Measurements from ENCODE around the gene PALM2AKAP2.

The PALM2AKAP2 gene

DNA sequence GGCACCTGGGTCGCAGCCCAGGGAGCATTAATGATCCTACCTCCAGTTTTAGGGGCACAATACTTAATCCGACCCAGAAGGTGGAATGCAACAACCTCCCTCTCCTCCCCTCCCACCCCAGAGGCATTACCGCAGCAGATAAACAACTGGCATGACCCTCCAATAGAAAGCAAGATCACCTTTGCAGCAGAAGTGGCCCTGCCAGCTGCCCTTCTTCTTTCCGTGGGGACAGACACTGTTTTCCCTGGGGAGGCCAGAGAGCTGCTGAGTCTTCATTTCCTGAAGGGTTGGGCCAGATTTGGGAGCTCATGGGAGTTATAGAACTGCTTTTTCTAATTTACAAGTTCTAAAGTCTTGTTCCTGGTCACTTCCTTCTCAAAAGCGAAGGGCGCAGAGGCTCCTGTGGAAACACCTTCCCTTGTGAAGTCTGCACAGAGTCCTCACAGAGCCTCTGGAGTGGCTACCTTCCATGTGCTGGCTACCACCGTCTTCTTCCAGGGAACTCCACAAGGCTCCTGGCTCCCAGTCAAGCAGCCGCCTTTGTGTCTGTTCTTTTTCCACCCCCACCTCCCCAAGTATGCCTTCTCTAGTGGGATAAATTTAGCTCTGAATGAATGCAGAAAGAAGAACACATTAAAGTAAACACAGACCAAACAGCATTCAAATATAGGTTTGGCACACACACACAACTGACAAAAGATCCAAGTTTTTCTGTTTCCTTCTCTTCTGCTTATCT is 8.0 kb upstream of the PALM2AKAP2 start:
- DNase-seq (ENCODE audit: low spot score), result no peak

DNA sequence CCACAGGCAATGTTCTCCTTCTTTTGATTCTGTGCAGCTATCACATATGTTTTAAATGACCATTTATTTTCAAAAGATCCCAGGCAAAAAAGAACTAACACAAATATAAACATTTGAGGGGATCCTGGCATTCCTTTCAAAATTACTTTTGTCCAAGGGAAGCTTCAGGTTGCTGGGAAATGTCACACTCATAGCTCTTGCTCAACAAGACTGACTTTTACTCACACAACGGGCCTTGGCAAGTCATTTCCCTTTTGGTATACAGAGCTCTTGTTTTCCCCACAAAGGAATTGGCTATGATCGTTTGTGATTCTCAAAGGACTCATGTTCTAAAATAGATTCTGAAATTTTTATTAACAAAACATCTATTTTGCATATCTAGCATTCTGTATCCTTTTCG is 4.5 kb upstream of the PALM2AKAP2 start:
- DNase-seq (ENCODE audit: low spot score), result no peak

DNA sequence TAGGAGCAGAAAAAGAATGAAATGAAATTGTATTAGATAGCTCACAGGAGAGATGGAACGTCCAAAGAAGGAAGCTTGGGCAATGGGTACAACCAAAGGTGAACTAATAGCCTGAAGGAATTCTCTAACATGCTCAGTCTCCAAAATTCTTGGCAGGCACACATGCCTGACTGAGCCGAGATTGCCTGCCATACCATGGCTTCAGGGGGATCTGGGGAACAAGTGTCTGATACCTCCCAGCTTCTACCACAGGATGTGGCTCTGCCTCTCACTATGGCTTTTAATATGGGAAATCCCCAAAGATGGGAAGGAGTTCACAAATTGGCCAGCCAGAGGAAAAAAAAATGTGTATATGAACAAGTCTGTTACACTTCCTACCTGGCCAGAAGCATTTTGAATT is 3.6 kb upstream of the PALM2AKAP2 start:
- DNase-seq (ENCODE audit: low spot score), result peak; percentile 9

GRCh38 chr9:109780453-109781033 is 545 bp downstream of the PALM2AKAP2 start:
- DNase-seq (ENCODE audit: low spot score), result peak; percentile 12

- DNase-seq (ENCODE audit: low spot score), result no peak
Measured at GRCh38 chr9:109781086-109781485, 1.1 kb downstream of the PALM2AKAP2 start.

DNA sequence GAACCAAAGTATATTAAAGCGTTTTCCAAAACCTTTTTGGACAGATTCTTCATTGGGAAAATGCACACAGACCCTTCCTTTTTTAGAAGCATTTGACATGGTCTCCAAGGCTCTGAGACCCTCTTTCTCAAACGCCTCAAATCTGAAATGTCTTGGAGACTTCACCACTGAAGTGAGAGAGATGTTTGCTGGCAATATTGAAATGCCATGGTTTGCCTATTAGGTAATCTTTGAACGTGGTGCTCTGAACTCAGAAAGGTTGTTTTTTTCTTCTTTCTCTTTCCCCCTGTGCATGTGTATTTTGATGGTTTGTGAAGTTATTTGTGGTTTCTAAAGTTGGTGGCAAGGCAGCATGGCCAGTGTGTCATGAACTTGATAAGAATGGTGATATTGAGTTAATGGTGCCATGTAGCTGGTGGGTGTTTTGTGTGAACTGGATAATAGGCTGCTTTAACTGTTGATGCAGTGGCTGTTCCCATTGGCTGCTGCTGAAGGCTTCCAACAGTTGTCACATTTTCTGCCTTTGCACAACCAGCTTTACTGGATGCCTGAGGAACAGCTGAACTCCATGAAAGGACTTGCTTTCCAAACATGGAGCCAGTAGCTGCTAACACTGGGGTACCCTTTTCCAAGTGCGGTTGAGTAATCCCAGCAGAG is 1.7 kb downstream of the PALM2AKAP2 start:
- no peak for DNase-seq (ENCODE audit: low spot score)

DNA sequence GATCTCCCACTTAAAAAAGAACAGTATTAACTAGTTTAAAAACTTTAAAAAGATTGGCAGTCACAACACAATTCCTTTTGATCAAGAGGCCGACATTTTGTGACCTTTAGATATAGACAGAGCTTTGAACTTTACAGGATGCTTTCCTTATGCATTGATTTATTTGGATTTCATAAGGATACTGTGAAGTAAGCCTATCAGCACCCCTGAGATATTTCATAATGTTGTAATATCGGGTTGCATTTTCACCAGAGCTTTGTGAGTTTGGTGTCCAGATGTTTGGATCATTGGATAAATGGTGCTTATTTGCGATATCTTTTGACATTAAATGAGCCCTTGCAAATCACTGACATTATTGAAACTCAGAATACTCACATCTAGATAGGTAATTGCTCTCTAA is 7.7 kb downstream of the PALM2AKAP2 start:
- no peak for DNase-seq (ENCODE audit: low spot score)

DNA sequence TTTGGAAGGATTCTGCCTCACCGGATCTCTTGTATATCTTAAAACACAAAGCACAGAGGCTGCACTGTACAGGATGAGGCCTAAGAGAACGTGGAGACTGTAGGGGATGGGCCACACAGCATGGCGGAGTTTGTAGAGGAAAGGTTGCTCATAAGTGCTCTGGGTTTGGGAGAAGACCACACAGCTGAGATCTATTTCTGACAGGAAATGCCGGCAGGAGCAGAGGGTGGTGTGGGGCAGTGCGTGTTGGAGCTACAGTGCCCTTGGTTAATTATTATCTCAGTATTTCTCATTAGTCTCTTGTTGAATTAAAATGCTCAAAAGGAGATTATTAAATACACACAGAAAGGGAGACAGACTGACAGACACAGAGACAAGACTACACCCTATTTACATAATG is 9.6 kb downstream of the PALM2AKAP2 start:
- DNase-seq (ENCODE audit: low spot score), result peak; percentile 47

DNA sequence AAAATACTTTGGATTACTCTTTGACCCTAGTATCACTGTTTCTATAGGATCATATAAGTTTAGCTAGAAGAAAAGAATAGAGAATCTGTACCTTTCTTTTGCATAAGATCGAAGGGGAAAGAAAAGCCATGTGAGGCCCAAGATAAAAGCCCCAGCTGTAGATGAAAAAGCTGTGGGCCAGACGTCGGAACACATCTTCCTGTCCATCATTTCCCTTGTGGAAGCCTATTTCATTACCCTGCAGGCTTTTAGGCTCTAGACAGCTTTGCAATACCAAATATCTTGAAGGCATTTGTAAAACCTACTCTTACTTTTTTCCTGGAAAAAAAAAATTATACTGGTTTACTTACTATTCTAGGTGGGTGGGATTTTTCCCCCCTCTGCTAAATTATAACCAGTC is 10.0 kb downstream of the PALM2AKAP2 start:
- no peak for DNase-seq (ENCODE audit: low spot score)

DNA sequence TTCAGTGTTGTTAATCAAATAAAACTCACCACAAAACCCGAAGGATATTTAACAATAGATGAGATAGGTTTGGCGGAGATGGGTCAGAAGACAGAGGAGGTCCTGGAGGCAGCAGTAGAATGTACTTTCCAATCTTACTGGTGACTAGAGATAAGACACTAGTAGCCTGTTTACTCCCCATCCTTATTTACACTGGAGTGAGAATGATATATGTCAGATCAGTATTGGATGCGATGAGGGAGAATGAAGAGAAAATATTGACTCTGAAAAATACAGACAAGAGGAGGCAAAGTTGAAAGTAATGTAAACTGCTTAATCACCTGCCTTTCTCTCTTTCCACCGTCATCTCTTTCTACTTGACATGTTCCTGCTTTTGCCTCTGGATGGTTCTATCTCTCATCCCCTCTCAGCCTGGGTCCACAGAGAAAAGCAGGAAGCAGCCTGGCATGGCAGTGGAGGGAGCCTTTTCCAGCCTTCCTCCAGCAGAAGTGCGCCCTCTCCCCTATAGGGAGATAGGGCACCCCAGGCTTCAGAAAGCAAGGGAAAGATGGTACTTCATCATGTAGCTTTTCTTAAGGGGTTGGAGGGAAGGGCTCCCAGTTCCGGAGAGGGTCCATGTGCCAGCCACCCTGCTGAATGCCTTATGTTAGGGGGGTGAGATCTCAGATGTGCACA is 11.1 kb downstream of the PALM2AKAP2 start:
- no peak for DNase-seq (ENCODE audit: low spot score)

- DNase-seq (ENCODE audit: low spot score), result no peak
Measured at GRCh38 chr9:109791747-109792146, 11.7 kb downstream of the PALM2AKAP2 start.

DNA sequence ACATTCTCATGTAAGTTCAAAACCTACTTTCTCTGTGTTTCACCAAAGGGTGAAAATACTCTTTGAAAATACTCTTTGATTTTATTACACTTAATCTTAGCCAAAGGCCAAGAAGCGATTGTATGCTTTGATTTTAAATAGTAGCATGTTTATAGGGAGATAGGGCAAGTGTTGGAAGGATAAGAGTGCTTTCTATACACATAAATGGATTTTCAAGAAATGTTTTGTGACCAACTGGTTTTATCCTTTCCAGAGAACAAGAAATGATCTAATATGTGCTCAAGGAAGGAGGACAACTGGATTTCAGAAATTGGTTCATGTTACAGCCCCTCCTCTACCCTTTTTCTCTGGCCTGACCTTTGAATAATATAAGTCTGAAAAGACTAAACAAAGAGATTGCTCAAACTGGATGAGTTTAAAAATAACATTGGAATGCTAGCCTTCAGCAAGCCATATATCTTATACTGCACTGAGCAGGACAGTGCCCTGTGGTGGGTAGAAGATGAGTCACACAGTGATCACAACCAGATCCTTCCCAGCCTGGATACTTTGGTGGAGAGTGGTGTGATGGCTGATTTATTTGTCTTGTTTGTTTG is 13.1 kb downstream of the PALM2AKAP2 start:
- peak; percentile 76 for DNase-seq (ENCODE audit: low spot score)

DNA sequence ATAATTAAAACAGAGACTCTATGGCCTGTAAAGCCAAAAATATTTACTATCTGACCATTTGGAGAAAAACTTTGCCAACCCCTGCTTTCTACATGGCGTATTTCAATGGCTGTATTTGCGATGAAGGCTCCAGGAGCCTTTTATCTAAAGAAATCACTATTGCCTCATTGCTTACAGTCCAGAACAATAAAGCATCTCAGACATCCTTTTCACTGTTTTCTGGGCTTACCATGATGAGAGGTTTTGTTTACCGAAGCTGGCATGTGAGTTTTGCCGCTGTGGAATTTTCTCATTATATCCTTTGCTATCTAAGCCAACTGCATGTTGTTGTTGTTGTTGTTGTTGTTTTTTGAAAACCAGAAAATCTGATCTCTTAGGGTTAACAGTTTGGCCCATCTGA is 13.9 kb downstream of the PALM2AKAP2 start:
- DNase-seq (ENCODE audit: low spot score), result no peak

DNA sequence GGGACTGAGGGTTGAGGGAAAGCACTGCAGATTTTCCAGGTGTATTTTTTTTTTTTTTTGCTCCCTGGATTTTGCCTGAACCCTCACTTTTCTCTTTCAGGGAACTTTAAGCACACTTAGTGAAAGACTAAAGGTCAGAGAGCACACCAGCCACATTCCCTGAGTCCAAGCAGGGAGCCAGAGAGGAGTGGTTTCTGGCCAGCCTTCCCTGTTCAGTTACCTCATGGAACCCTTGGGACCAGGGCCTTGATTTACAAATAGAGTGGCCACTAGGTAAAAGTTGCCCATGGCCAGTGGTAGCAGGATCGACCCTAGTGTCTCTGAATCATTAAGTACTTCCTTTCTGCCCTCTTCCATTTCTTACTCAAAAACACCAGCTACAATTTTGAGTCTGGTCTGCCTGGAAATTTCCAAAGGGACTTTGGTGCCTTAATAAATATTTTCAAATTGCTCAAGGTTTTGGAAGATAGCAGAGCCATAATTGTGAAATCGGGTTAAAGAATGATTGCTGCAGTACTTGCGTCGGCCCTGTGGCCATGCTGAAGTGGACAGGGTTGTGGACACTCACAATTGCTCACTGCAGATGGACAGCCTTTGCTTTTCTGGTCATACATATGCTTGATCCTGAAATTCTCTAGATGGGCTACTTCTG is 14.5 kb downstream of the PALM2AKAP2 start:
- DNase-seq (ENCODE audit: low spot score), result no peak

DNA sequence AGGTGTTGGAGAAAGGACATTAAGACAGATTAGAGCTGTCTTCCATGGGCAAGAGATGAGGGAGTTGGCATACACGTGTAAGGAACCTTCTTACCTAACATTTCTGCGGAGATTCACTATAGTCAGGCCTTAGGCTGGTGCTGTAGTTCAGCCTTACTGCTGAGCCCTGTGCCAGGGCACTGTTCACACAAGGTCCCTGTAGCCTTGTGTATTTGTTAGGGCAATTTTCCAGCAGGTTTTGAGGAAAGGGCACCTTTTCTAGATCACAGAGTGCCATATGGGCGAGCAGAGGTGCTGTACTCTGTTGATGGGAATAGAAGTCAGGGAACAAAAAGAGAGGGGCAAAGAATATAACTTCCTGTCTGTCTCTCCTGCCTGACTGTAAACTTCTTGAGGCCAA is 15.6 kb downstream of the PALM2AKAP2 start:
- no peak for DNase-seq (ENCODE audit: low spot score)

DNA sequence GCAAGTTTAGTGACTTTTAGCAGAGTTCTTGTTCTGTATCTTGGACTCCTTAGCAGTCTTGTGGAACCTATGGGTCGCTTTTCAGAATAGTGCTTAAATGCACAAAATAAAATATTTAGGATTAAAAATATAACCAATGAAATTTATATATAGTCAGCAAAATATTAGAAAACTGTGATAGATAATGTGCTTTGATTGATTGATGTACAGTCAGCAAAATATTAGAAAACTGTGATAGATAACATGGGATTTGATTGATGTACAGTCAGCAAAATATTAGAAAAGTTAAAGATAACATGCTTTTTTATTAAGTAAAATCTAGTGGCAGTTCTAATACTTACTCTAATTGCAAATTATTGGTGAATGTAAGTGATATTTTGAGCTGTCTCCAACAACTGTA is 16.1 kb downstream of the PALM2AKAP2 start:
- no peak for DNase-seq (ENCODE audit: low spot score)

DNA sequence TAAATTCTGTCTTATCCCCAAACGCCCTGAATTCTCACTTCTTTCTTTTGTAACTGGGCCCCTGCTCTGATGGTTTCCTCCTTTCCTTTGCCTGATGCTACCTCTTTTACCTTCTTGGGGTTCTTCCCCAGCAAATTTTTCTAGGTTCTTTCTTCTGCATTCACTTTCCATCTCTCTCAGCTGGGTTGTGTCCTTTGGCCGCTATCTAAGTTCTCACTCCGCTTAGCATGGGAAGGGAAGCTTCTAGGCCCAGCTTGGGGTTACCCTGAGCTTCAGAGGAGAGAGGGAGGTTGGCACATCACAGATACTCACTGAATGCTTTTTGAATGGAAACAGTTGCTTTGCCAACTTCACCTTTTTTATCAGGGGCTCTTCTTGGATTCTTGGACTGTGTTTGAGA is 17.0 kb downstream of the PALM2AKAP2 start:
- no peak for DNase-seq (ENCODE audit: low spot score)

DNA sequence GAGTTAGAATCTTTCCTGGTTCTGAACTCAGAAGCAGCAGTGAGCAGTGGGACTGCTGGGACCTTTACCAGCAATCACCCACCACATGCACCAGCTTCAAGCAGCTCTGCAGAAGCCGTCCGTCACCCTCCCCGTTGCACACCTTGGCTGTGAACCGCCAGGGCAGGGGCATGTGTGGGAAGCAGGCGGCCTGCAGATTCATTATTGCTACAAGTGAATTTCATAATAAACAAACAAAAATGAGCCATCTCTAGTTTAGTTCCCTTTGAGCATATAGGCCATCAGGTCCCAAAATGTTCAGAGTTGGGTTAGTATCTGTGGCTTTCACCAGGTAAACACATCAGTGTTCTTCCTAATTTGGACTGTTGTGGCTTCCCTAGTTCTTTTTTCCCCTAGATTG is 17.5 kb downstream of the PALM2AKAP2 start:
- DNase-seq (ENCODE audit: low spot score), result no peak

GRCh38 chr9:109799141-109799540 is 19.1 kb downstream of the PALM2AKAP2 start:
- DNase-seq (ENCODE audit: low spot score), result no peak

DNA sequence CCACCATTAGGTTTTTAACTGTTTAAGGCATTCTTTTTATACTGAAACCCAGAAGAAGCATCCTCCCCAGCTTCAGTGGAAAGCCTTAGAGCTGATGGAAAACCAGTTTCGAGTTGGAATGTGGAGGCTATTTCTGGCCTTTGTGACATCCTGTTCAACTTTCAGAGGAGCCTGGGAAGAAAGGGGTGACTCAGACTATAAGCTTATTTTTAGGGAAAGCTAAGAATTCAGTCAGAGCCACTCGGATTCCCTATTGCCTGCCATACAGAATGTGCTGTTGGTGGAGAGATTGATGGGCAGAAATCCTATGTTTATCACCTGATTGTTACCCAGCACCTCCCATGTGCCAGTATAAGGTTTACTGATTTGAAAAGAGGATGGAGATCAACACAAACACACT is 19.8 kb downstream of the PALM2AKAP2 start:
- DNase-seq (ENCODE audit: low spot score), result peak; percentile 19

GRCh38 chr9:109801484-109801883 is 21.5 kb downstream of the PALM2AKAP2 start:
- DNase-seq (ENCODE audit: low spot score), result no peak

- peak; percentile 43 for DNase-seq (ENCODE audit: low spot score)
Measured at GRCh38 chr9:109802491-109802890, 22.5 kb downstream of the PALM2AKAP2 start.
